CD4-positive, alpha-beta T cell treated with Interleukin-12 subunit alpha and Interleukin-12 subunit beta, for 1 hour (primary cell): ENCODE measurements around the gene PPM1L.

Experiments used
- DNase-seq: peaks from one replicate; pipeline ENCODE4 v3.0.0-alpha.2; 2020

PPM1L gene

GRCh38 chr3:160810362-160811236, 54.6 kb downstream of the PPM1L start:
- no peak for DNase-seq

DNA sequence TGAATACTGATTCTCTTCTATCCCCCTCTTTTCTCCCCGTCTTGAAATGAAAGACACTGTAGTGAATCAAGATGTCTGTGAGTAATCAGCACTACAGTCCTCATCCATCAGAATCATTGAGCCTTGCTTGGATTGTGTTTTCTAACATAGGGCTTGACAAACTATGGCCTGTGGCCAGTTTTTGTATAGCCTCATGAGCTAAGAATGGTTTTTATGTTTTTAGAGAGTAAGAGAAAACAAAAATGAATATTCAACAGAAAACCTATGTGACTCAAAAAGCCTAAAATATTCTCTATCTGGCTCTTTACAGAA, 55.2 kb downstream of the PPM1L start:
- DNase-seq, result no peak

DNA sequence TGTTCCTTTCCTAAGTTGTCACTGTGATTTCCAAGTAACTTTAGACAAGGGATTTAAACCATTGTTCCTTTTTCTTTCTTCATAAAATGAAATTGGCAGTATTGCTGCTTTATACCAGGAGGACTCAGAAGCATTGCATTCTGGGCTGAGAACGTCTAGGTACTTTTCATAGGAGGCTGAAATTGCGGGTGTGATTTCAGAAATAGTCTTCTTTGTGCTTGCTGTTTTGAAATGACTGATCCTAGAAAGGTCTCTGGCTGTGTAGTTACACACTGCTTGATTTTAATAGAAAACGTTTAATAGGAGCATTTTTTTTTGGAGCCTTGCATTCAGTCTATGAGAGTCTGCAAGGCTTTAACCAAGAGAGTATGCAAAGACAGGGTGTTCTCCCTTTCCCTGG, 56.3 kb downstream of the PPM1L start:
- DNase-seq, result no peak

DNA sequence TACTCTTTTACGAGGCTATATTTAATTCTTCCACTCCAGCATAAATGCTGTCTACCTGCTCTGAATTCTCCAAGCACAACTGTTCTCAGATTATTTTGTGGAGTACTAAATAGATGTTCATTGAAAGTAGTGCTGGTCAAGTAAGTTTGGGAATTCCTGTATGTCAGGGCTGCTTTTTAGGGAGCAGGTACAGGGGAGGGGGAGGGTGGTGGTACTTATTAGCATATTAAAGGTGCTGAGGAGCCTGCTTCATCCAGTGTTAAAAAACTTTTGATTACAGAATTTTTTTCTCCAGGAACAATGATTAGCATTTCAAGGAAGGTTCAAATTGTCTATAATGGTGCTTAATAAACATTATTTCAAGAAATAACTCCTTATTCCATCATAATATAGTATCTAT, 59.2 kb downstream of the PPM1L start:
- DNase-seq, result no peak

DNA sequence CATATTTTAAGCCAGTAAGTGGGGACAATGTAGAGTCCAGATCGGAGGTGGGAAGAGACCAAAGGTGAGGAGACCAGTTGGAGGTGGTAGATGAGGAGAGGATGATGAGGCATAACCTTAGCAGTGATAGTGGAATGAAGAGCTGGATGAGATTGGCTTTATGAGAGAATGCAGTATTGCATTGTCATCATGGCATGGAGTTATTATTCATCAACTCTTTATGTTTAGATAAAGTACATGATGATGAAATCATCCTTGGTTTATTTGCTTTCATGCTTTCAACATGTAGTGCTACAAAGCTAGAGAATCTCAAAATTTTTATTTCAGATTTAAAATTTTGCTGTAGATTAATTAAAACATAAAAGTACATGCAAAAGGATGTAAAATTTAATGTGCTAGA, 64.0 kb downstream of the PPM1L start:
- DNase-seq, result no peak

DNA sequence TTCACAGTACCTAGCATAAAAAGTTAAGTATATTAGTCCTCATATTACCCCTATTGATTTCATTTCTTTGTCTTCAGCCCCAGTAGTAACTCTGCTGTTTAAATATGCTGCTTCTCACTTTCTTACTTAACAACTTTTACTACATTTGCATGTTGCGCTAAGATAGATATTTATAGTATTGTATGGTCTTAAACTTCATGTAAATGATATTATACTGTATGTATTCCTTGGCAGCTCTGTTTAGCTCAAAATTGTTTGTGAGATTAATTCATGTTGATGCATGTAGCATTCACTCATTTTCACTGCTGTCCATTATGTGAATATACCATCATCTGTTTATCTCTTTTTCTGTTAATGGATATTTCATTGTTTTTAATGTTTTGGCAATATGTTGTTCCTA, 64.4 kb downstream of the PPM1L start:
- no peak for DNase-seq

- no peak for DNase-seq
Observed at GRCh38 chr3:160822936-160823335, 66.9 kb downstream of the PPM1L start.

- DNase-seq, result no peak
Observed at GRCh38 chr3:160825311-160825800, 69.3 kb downstream of the PPM1L start.

DNA sequence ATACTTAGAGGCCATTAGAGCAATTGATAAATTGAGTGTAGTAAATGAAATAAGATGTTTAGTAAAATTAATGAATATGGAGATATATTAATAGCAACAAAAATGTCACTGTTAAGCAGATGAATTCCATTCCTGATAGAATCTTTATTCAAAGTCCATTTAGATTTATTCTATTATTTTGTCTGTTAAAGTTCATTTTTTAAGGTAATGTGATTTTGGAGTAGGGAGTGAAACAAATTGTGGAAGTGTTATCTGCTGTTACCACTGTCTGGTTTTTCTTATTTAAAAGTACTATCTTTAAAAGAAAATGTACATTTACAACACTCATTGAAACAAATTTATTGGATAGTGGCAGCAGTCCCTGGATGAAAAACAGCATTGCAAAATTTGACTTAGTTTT, 70.4 kb downstream of the PPM1L start:
- no peak for DNase-seq

DNA sequence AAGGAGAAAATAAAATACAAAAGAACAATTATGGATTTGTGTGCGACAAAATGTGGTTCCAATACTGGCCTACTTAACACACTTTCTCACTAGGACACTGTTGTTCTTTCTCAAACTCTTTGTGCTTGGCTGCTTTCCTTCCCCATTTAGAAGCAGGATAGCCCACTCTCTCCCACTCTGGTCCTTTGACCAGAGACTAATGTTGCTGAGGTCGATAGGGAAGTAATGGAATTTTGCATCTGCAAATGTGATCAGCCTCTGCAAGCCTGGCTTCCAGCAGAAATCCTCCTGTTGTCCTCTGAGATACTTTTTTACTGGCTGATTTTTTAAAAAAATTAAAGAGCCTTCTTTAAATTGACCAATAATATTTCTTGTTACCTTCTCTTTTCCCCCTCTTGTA, 71.0 kb downstream of the PPM1L start:
- no peak for DNase-seq

GRCh38 chr3:160827516-160827915, 71.5 kb downstream of the PPM1L start:
- no peak for DNase-seq

DNA sequence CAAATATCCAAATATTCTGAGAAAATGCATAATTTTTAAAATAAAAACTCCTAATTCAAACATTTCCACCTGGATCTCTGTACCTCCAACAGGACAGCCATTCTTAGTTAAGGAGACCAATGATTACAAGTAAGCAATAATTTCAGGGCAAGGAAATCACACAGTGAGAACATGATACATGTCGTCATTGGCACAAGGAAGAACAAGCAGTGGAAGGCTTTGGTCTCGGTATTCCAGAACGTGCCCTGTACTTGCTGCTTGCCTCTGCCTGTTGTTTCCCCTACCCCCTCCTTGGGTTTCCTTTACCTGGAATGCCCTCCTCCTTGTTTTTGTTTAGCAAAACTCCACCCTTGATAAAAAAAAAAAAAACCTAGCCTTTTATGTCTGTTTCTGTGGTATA, 72.8 kb downstream of the PPM1L start:
- DNase-seq, result no peak

DNA sequence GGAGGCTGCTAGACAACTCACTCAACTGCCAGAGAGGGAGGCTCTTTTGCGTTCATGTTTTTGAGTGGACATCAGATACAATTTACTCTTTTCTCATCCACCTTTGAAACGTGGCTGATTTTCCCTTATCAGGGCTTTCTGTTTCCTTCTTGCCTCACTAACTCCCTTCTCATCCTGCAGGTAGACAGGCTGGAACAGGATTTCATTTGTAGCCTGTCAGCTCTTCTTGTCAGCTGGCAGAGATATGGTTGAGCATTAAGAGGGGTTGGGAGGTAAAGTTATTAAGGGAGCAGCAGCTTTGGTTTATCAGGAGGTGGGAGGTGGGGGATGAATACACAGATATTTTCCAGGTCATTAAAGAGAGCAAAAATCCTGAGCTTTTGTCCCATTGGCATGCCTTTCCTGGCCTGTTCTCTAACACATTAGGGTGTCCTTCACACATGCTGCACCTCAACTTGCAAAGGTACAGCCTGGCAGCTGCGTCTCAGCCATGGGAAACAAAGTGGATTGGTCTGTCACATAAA, 73.5 kb downstream of the PPM1L start:
- DNase-seq, result no peak

GRCh38 chr3:160830796-160831195, 74.8 kb downstream of the PPM1L start:
- DNase-seq, result no peak

- DNase-seq, result no peak
Observed at GRCh38 chr3:160831401-160831800, 75.4 kb downstream of the PPM1L start.

DNA sequence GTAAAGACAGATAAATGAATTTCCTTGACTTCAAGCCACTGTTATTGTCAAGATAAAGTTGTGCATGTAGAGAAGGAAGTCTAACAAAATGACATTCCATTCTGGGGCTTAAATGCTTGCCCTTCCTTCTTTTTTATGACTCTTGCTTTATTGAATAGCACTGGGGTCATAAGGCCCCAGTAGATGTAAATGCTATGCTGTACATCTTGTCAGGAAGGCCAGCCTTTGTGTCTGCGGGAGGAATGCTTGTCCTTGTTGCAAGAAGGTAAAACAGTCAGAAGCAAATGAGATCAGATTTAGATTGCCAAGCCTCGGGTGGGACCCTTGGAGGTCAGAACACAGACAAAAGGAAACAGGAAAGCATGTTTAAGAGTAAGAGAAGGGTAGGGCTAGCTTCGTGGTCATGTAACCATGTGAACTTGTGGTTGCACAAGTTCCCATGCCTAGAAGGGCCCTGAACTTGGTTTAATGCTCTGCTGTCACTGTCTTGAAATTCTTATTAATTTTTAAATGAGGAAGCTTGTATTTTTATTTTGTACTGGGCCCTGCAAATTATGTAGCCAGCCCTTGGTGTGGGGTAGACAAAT, 81.5 kb downstream of the PPM1L start:
- DNase-seq, result no peak

DNA sequence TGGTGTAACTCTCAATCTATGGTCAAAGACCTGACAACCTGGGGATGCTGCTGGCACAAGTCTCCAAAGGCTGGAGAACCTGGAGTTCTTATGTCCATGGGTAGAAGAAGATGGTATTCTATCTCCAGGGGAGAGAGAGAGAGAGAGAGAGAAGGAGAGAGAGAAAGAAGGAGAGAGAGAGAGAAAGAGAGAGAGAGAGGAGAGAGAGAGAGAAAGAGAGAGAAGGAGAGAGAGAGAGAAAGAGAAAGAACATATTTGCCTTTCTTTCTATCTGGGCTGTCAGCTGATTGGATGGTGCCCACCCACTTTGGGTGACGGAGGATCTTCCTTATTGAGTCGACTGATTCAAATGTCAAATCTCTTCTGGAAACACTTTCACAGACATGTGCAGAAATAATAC, 84.6 kb downstream of the PPM1L start:
- DNase-seq, result no peak

DNA sequence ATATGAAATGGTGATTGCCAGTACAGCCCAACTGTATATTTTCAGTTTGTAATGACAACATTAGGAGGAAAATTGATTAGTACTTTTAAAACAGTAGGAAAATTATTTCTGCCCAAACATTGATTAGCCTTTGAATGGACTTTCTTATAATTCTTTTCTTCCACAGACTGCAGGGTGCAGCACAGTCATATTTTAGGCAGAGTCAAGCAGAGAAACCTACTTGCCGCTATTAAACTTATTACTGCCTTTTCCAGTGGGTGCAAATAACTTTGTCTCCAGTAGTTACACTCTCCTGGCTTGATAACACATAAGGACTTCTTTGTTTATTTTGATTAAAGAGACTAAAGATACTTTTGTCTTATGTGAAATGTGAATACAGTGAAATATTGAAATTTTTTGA, 85.4 kb downstream of the PPM1L start:
- DNase-seq, result no peak

GRCh38 chr3:160842021-160843005, 86.3 kb downstream of the PPM1L start:
- no peak for DNase-seq

GRCh38 chr3:160851629-160852210, 95.7 kb downstream of the PPM1L start:
- DNase-seq, result no peak

- DNase-seq, result no peak
Observed at GRCh38 chr3:160852856-160853255, 96.8 kb downstream of the PPM1L start.

GRCh38 chr3:160856450-160856849, 100.4 kb downstream of the PPM1L start:
- DNase-seq, result no peak
